ENCODE data around the gene CEACAM18.

The CEACAM18 gene

DNA sequence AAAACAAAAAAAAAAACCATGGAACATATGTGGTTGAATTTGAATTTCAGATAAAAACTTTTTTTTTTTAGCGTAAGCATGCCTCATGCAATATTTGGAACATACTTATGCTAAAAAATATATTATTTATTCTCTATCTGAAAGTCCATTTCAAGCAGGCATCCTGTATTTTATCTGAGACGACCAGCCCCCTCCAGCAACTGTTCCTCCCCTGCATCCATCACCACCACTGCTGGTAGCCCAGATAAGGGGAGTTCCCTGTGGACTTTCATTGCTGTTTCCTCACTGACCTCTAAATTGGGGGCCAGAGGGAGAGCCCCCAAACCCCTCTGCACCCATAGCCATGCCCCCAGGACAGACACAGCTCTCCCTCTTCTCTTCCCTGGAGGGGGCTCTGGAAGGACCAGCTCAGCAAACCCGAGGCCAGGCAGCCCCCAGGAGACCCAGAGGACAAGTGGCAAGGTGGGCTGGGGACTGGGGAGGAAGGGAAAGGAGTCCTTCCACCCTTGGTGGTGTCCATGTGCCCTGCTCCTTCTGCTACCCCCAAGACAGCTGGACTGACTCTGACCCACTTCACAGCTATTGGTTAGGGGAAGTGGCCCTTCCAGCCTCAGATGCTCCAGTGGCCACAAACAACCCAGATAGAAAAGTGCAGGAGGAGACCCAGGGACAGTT is 29.9 kb downstream of the CEACAM18 start:
- no peaks in the 10 kb centered on the region for H3K9me3 ChIP-seq (ENCODE audit: insufficient read depth, low read length, severe bottlenecking)
- H3K27ac ChIP-seq (ENCODE audit: low read length), result no peak overlapping the region
- no peaks in the 10 kb centered on the region for H3K79me2 ChIP-seq (ENCODE audit: insufficient read depth, low read length)
- H3K4me3 ChIP-seq (ENCODE audit: low read depth in 1 of 2, low read length in 2 of 2), result no peak overlapping the region
- no peak for TF ChIP-seq EZH2 (IDR thresholded peaks at IDR 0.05; ENCODE audit: borderline replicate concordance, low read depth, low read length, severe bottlenecking)
- TF ChIP-seq, protein P1, sequence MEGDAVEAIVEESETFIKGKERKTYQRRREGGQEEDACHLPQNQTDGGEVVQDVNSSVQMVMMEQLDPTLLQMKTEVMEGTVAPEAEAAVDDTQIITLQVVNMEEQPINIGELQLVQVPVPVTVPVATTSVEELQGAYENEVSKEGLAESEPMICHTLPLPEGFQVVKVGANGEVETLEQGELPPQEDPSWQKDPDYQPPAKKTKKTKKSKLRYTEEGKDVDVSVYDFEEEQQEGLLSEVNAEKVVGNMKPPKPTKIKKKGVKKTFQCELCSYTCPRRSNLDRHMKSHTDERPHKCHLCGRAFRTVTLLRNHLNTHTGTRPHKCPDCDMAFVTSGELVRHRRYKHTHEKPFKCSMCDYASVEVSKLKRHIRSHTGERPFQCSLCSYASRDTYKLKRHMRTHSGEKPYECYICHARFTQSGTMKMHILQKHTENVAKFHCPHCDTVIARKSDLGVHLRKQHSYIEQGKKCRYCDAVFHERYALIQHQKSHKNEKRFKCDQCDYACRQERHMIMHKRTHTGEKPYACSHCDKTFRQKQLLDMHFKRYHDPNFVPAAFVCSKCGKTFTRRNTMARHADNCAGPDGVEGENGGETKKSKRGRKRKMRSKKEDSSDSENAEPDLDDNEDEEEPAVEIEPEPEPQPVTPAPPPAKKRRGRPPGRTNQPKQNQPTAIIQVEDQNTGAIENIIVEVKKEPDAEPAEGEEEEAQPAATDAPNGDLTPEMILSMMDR (IDR thresholded peaks at IDR 0.05; ENCODE audit: borderline replicate concordance, extremely low read depth, low read length, poor library complexity, severe bottlenecking), result no peak
- DNase-seq (no peak), ATAC-seq (ENCODE audit: insufficient read depth, low read depth) (no peak)
- no peaks in the 10 kb centered on the region for H4K20me1 ChIP-seq (ENCODE audit: insufficient read depth, low read length)
- no peaks in the 10 kb centered on the region for H3K4me1 ChIP-seq (ENCODE audit: insufficient read depth, low read length)
- no peak overlapping the region for H3K4me2 ChIP-seq (ENCODE audit: insufficient read depth, low read length)
- H3K9ac ChIP-seq (ENCODE audit: low read depth, low read length), result no peak overlapping the region
- H3K27me3 ChIP-seq (ENCODE audit: insufficient read depth, low read length, poor library complexity), result no peaks in the 10 kb centered on the region
- H2AFZ ChIP-seq (ENCODE audit: low read depth, low read length), result no peak overlapping the region
- H3K36me3 ChIP-seq (ENCODE audit: insufficient read depth, low read length), result no peaks in the 10 kb centered on the region

DNA sequence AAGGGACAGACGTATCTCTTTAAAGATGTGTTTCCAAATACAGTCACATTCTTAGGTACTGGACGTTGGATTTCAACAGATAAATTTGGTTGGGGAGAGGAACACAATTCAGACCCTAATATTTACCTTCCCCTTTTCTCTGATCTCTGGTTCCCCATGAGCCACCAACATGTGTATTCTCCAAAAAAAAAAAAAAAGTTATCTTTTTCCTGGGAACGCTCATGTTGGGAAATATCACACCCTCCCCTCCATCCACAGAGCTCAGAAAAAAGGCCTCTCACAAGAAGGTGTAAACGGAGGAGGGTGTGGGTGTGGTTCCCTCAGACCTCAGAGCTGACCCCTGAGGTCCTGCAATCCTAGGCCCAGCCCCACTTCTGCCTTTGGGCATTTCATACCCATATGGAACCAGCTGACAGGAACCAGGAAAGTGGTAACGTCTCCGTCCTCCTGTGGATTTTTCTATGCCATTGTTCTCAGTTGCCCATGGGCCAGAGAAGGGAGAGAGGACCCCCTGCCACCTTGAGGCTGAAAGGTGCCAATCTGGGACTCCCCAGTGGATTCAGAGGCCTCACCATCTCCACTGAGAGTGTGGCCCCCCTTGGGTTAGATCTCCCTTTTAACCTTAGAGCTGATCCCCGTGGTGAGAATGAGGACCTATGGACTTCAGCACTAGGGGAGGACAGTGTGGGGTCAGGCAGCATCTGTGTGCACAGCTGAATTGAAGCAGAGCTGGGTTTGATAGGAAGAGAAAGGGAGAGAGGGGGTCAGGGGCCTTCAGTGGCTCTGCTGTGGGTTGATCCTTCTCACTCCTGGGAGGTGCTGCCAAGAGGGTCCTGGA is 31.7 kb downstream of the CEACAM18 start:
- H3K9ac ChIP-seq (ENCODE audit: low read depth, low read length), result no peak overlapping the region
- H3K4me3 ChIP-seq (ENCODE audit: low read depth in 1 of 2, low read length in 2 of 2), result no peak overlapping the region
- ATAC-seq (ENCODE audit: insufficient read depth, low read depth) (no peak), DNase-seq (no peak)
- no peak overlapping the region for H3K27ac ChIP-seq (ENCODE audit: low read length)
- no peaks in the 10 kb centered on the region for H3K27me3 ChIP-seq (ENCODE audit: insufficient read depth, low read length, poor library complexity)
- no peaks in the 10 kb centered on the region for H3K9me3 ChIP-seq (ENCODE audit: insufficient read depth, low read length, severe bottlenecking)
- no peaks in the 10 kb centered on the region for H3K36me3 ChIP-seq (ENCODE audit: insufficient read depth, low read length)
- H4K20me1 ChIP-seq (ENCODE audit: insufficient read depth, low read length), result no peaks in the 10 kb centered on the region
- no peaks in the 10 kb centered on the region for H3K79me2 ChIP-seq (ENCODE audit: insufficient read depth, low read length)
- no peaks in the 10 kb centered on the region for H3K4me1 ChIP-seq (ENCODE audit: insufficient read depth, low read length)
- TF ChIP-seq, protein P1 (IDR thresholded peaks at IDR 0.05; ENCODE audit: borderline replicate concordance, extremely low read depth, low read length, poor library complexity, severe bottlenecking), result no peak
- no peak for TF ChIP-seq EZH2 (IDR thresholded peaks at IDR 0.05; ENCODE audit: borderline replicate concordance, low read depth, low read length, severe bottlenecking)
- no peak overlapping the region for H3K4me2 ChIP-seq (ENCODE audit: insufficient read depth, low read length)
- no peak overlapping the region for H2AFZ ChIP-seq (ENCODE audit: low read depth, low read length)

DNA sequence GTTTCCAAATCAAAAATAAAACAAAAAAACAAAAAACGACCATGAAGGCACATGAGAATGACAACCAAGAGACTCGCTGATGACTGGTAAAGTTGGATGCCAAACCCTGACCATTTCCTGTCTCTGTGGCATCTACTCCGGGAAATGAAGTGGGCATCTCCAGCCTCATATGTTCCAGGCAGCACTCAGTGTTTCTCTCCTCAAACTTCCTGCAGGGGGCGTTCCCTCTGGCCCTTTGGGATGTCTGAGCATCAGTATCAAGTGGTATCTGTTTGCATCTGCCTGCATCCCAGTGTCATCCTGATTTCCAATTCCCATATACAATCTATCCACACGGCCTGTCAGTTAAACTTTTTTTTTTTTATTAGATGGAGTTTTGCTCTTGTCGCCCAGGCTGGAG is 33.0 kb downstream of the CEACAM18 start:
- no peak overlapping the region for H3K4me2 ChIP-seq (ENCODE audit: insufficient read depth, low read length)
- H3K36me3 ChIP-seq (ENCODE audit: insufficient read depth, low read length), result no peaks in the 10 kb centered on the region
- no peaks in the 10 kb centered on the region for H3K79me2 ChIP-seq (ENCODE audit: insufficient read depth, low read length)
- ATAC-seq (ENCODE audit: insufficient read depth, low read depth) (no peak), DNase-seq (peak; percentile 7)
- H2AFZ ChIP-seq (ENCODE audit: low read depth, low read length), result no peak overlapping the region
- TF ChIP-seq EZH2 (IDR thresholded peaks at IDR 0.05; ENCODE audit: borderline replicate concordance, low read depth, low read length, severe bottlenecking), result no peak
- TF ChIP-seq, protein P1 (IDR thresholded peaks at IDR 0.05; ENCODE audit: borderline replicate concordance, extremely low read depth, low read length, poor library complexity, severe bottlenecking), result peak; percentile 56
- H3K27ac ChIP-seq (ENCODE audit: low read length), result no peak overlapping the region
- no peaks in the 10 kb centered on the region for H3K9me3 ChIP-seq (ENCODE audit: insufficient read depth, low read length, severe bottlenecking)
- no peak overlapping the region for H3K9ac ChIP-seq (ENCODE audit: low read depth, low read length)
- H3K4me1 ChIP-seq (ENCODE audit: insufficient read depth, low read length), result no peaks in the 10 kb centered on the region
- H3K4me3 ChIP-seq (ENCODE audit: low read depth in 1 of 2, low read length in 2 of 2), result no peak overlapping the region
- no peaks in the 10 kb centered on the region for H4K20me1 ChIP-seq (ENCODE audit: insufficient read depth, low read length)
- no peaks in the 10 kb centered on the region for H3K27me3 ChIP-seq (ENCODE audit: insufficient read depth, low read length, poor library complexity)

All from DND-41 (cell line).